SKM-1 treated with dmso at 0.1 percent for 144 hours (cell line): ENCODE data around the gene ELAVL2.

Source experiments
- DNase-seq: peaks from one replicate; lab custom pipeline; 2025; ENCODE audit not compliant: unreplicated experiment; lab: John Stamatoyannopoulos, UW

ELAVL2 gene

DNA sequence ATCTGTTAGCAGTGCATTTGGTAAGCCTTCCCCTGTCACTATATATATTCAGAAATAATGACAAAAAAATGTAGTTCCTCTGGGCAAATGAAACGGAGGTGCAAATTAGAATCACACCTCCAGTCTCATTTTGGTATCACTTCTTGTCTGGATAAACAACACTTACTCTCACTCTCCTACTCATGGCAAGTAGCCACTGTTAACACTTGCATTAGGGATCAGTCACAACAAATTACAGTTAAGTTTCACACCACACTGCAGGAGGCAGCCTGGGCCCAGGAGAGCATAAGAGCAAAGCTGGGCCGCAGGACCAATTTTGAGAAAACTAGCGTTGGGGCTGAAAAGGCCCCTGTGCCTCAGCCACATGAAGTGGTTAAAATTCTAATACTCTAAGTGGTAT is 161.0 kb downstream of the ELAVL2 start:
- DNase-seq = no peak

- no peak for DNase-seq
Measured at GRCh38 chr9:23663946-23664345, 162.1 kb downstream of the ELAVL2 start.

DNA sequence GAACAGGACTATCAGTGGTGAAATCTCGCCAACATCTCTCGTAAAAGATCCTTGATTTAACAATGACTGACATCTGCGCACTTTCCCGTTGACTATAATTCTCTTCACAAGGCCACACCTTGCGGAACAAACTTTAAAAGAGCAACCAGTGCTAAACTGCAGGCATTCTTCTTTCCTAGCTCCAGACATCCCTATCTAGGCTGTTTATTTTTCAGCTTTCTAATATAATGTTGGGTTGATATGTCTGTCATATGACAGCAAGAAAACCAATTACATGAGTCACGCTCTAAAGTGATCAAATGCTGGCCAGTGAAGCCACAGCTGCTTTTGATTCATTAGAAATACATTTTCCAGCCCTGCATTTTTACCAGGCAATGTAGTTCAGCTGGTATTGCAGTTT is 162.5 kb downstream of the ELAVL2 start:
- no peak for DNase-seq

GRCh38 chr9:23663125-23663524 is 162.9 kb downstream of the ELAVL2 start:
- no peak for DNase-seq

GRCh38 chr9:23662320-23662719 is 163.7 kb downstream of the ELAVL2 start:
- no peak for DNase-seq

- no peak for DNase-seq
Measured at GRCh38 chr9:23659346-23660006, 166.6 kb downstream of the ELAVL2 start.

DNA sequence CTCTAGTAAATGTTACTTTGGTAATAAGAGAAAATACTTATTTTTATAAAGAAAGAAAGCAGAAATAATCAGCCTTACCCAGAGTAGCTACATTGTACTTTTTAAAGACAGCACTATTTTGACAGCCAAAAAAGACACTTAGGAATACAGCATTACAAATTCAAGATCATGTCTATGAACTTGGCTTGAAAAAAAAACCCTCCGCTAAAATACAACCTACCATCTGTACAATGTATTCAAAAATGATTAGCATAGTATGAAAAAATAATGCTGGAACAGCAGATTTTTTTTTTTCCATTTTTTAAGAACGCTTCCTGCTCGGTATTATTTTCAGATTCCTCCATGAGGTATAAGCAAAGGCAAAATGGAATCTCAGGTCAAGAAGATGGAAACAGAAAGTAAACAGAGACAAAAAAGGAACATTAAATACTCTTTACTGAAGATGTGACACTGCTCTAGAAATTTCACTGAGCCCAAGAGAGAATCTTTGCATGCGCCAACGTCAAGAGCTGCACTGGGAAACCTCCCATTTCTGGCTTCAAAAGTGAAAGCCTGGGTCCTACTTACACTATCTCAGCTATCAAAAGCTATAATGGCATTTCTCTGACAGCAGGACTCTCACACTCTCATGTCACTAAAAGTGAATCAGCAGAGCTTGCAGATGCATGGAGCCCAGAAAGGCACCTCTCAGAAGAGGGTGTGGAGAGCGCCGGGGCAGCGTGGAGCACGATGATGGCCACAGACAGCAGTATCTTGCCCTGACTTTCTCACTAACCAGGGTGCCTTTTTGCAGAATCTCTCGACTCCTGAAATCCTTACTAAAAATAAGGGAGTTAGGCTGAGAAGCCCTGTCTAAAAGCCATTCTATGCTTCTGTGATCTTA is 167.4 kb downstream of the ELAVL2 start:
- DNase-seq = no peak

DNA sequence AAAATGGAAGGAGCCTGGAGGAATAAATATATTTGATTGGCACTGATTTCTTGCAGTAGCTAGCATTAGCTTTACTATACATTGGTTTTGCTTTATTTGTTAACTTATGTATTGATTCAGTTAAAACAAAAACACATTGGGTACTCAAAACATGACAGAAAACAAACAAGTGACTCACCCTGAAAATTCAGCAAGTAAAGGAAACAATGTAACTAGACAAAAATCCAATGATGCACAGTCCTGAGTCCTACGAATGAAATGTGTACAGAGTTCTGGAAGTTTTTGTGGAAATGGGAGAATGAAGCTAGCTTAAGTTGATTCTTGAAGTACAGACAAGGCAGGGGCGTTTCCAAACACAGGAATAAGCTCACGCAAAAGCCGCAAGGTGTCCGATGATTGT is 175.0 kb downstream of the ELAVL2 start:
- DNase-seq = no peak

DNA sequence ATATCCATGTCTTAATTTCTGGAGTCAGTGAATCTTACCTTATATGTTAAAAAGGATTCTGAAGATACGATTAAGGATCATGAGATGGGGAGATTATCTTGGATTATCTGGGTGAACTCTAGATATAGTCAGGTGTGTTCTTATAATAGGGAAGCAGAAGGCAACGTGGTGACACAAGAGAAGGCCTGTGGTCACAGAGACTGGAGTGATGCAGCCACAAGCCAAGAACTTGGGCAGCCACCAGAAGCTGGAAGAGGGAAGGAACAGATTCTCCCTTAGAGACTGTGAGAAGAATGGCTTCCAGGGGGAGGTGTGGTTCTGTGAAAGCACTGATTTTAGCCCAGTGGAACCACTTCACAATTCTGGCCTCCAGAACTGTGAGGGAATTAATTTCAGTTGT is 177.4 kb downstream of the ELAVL2 start:
- DNase-seq = no peak

GRCh38 chr9:23644896-23645295 is 181.1 kb downstream of the ELAVL2 start:
- no peak for DNase-seq

DNA sequence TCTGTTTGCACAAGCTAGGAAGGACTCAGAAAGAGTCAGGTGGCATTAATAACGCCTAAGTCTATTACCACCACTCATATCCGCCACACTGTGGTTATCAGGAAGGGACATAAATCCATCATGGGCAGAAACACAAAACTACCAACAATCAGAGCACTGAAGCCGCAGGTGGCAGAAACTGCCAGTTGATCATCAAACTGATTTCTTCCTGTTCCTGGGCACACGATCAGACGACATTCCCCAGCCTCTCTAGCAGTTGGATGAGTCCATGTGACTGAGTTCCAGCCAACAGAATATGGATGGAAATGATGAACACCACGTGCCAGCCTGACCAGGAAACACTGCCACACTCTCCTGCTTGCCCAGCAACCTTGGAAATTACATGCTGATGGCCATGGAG is 181.7 kb downstream of the ELAVL2 start:
- no peak for DNase-seq

DNA sequence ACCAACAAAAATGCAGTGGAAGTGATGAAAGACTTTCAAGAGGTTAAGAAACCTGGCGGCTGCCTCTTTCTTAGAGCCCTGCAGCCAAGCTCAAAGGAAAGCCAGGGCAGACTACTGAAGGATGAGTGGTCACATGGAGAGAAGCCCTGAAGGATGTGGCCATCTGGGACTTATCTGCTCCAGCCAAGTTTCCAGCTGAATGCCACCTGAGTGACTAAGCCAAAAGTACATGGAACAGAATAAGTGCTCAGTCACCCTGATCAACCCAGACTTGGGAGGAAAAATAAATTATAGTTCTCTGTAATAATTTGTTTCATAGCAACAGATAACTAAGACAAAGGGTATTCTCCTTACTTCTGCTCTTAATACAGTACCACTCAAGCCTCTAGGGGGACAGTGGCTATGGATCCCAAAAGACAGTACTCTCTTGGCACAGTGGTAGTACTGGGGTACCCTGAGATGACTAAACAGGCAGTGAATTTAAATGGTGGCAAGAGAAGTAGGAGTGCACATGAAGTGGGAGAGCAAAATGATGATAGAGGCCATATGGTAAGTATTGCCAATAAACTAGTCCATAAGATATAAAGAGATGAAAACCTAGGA is 182.3 kb downstream of the ELAVL2 start:
- DNase-seq = no peak
